ENCODE data around the gene KCNQ1.

DNA sequence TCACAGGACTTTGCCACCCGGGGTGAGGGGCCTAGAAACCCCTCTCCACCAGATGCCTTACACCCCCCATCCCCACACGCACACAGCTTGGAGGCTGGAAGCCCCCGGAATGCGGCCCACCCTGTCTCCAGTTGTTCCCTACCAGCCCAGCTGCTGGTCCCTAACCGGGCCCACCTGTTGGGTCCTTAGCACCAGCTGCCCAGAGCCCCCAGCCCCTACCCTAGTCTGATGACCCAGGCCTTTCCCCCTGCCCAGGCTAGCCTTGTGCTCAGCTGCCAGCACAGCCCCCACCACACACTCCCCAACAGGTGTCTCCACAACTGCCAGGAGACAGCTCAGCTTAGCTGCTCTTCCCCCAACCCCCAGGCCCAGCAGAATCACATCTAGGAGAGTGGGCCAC is 373.7 kb downstream of the KCNQ1 start:
- TF ChIP-seq POLR2A (IDR thresholded peaks at IDR 0.05; ENCODE audit: low read length) (no peak), GATA1 (IDR thresholded peaks at IDR 0.05; ENCODE audit: low read depth, low read length) (no peak)
